Measurements from ENCODE around the gene TFCP2L1.

Gene TFCP2L1

DNA sequence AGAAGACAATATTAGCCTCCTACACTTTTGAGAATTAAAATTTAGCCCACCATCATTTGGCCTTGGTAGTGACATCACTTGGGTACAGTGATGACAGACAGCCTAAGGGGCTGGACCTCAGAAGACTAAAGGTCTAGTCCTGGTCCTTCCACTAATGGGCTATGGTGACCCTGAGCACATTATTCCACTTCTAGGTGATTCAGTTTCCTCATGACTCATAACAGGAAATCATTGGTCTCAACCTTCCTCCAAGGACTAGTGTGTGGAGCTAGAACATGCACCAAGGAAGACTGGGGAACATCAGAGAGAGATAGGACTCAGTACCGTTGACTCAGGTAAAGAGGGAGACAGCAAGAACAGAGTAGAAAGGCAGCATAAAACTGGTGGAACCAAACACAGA lies 64.0 kb downstream of the TFCP2L1 start:
- TF ChIP-seq, protein P1, sequence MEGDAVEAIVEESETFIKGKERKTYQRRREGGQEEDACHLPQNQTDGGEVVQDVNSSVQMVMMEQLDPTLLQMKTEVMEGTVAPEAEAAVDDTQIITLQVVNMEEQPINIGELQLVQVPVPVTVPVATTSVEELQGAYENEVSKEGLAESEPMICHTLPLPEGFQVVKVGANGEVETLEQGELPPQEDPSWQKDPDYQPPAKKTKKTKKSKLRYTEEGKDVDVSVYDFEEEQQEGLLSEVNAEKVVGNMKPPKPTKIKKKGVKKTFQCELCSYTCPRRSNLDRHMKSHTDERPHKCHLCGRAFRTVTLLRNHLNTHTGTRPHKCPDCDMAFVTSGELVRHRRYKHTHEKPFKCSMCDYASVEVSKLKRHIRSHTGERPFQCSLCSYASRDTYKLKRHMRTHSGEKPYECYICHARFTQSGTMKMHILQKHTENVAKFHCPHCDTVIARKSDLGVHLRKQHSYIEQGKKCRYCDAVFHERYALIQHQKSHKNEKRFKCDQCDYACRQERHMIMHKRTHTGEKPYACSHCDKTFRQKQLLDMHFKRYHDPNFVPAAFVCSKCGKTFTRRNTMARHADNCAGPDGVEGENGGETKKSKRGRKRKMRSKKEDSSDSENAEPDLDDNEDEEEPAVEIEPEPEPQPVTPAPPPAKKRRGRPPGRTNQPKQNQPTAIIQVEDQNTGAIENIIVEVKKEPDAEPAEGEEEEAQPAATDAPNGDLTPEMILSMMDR (IDR thresholded peaks at IDR 0.05; ENCODE audit: unreplicated experiment in 3 of 3): no peak
- H3K27ac Mint-ChIP-seq: peak overlapping the region in 1 of 3 experiments; percentile 56
- no peak overlapping the region for H3K4me3 Mint-ChIP-seq
- no peaks in the 10 kb centered on the region for H3K4me1 Mint-ChIP-seq
- H3K27me3 Mint-ChIP-seq (ENCODE audit: low read depth): peaks cover 4% of the 10 kb centered on the region
- H3K9me3 Mint-ChIP-seq: peaks cover 2% of the 10 kb centered on the region
- peaks cover 4% of the 10 kb centered on the region for H3K36me3 Mint-ChIP-seq (ENCODE audit: low read depth)

DNA sequence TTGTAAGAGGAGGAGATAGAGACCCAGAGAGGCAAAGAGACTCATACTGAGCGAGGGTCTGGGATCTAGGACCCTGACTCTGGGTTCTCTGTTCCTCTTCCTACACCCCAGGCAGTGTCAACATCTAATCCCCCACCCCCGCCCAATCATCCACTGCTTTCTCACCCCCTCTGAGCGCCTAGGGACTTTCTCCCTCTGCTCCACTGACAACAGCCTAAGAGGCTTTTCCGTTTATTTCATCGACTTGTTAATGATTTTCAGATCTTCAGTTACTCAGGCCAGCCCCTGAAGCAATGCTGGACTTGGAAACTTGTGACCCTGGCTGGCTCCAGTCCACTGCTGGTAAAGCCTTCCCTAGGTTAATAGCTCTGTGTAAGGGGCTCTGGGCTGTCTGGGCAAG lies 65.1 kb downstream of the TFCP2L1 start:
- TF ChIP-seq, protein P1 (IDR thresholded peaks at IDR 0.05; ENCODE audit: unreplicated experiment in 3 of 3): no peak
- Mint-ChIP-seq H3K9me3 (peaks cover 2% of the 10 kb centered on the region), H3K27me3 (ENCODE audit: low read depth) (peaks cover 9% of the 10 kb centered on the region), H3K36me3 (ENCODE audit: low read depth) (peaks cover 4% of the 10 kb centered on the region), H3K4me1 (no peaks in the 10 kb centered on the region), H3K4me3 (no peak overlapping the region), H3K27ac (no peak overlapping the region)

DNA sequence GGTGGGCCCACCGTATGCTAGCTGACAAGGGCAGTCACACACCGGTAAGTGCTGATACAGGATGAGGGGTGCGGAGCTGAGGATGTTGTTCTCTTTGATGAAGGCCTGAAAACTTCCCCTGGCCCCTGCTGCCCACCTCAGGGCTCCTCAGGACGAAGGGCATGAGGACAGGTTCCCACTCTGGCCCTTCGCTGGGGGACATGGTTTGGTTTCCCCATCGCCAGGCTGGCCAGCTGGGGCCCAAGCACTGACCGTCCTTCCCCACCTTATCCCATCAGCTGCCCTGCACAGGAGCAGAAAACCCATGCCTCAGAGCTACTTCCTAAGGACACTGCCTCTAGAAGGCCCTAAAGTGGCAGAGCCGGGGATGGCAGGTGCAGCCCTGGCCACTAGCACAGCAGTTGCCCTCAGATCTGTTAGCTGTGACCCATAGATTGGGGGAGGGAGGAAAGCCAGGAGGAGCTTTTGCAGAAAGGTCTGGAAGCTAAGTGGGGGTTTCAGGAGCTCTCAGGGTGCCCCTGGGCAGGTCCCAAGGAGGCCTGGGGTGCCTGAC lies 66.5 kb downstream of the TFCP2L1 start:
- Mint-ChIP-seq H3K4me3 (no peak overlapping the region), H3K9me3 (peaks cover 2% of the 10 kb centered on the region), H3K36me3 (ENCODE audit: low read depth) (peaks cover 4% of the 10 kb centered on the region), H3K27me3 (ENCODE audit: low read depth) (peaks cover 7% of the 10 kb centered on the region), H3K4me1 (no peaks in the 10 kb centered on the region), H3K27ac (no peak overlapping the region)
- TF ChIP-seq, protein P1 (IDR thresholded peaks at IDR 0.05; ENCODE audit: unreplicated experiment in 3 of 3): no peak

DNA sequence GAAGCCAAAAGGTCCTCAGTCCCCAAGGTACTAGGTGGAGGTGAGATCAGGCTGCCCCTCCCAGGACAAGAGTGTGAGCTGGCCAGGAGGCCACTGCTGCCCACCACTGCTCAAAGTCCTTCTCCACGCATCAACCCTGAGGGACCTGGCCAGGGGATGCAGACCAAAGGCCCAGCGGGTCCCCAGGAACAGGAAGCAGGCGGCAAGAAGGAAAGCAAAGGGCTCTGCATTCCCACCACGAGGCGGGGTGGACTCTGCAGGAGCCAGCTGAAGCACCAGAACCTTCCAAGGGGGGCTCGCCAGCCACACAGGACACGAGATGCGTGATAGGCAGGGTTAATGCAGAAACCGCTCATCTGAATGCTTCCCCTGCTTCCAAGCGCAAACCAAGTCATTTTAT lies 67.4 kb downstream of the TFCP2L1 start:
- H3K4me3 Mint-ChIP-seq: no peak overlapping the region
- TF ChIP-seq, protein P1 (IDR thresholded peaks at IDR 0.05; ENCODE audit: unreplicated experiment in 3 of 3): no peak
- H3K27me3 Mint-ChIP-seq (ENCODE audit: low read depth): peaks cover 6% of the 10 kb centered on the region
- H3K27ac Mint-ChIP-seq: no peak overlapping the region
- no peaks in the 10 kb centered on the region for H3K4me1 Mint-ChIP-seq
- peaks cover 4% of the 10 kb centered on the region for H3K36me3 Mint-ChIP-seq (ENCODE audit: low read depth)
- peaks cover 2% of the 10 kb centered on the region for H3K9me3 Mint-ChIP-seq

DNA sequence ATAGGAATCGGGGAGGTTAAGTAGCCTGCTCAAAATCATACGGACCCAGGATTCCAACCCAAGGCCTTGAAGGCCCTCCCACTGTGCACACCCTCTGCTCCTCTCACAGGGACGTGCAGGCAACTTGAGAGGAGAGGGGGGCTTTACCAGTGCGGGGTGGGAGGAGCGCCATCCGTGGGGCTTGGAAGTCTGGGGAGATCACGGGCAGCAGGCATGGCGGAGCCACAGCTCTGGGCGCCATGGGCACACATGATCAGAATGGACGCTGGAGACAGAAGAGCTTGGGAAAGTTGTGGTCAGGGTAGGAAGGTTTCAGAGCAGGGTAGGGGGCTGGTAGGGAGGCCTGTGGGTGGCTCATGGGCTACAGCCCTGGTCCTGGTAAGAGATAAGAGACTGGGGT lies 70.7 kb downstream of the TFCP2L1 start:
- TF ChIP-seq, protein P1 (IDR thresholded peaks at IDR 0.05; ENCODE audit: unreplicated experiment in 3 of 3): no peak
- H3K9me3 Mint-ChIP-seq: no peaks in the 10 kb centered on the region
- H3K36me3 Mint-ChIP-seq (ENCODE audit: low read depth): no peaks in the 10 kb centered on the region
- peak overlapping the region in 1 of 3 experiments; percentile 56 for H3K27ac Mint-ChIP-seq
- peaks cover 6% of the 10 kb centered on the region for H3K27me3 Mint-ChIP-seq (ENCODE audit: low read depth)
- H3K4me1 Mint-ChIP-seq: no peaks in the 10 kb centered on the region
- H3K4me3 Mint-ChIP-seq: no peak overlapping the region

DNA sequence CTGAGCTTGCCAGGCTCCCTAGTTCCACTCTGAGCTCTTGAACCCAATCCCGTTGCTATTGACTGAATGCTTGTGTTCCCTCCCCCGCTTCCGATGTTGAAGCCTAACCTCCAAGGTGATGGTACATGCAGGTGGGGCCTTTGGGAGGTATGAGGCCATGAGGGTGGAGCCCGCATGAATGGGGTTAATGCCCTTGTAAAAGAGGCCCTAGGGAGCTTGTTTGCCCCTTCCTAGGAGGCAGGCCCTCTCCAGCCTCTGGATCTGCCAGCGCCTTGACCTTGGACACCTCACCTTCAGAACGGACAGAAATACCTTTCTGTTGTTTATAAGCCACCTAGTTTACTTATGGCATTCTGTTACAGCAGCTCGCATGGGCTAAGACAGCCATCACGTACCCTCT lies 71.6 kb downstream of the TFCP2L1 start:
- no peaks in the 10 kb centered on the region for H3K9me3 Mint-ChIP-seq
- H3K27me3 Mint-ChIP-seq (ENCODE audit: low read depth): peaks cover 6% of the 10 kb centered on the region
- no peak overlapping the region for H3K4me3 Mint-ChIP-seq
- no peaks in the 10 kb centered on the region for H3K36me3 Mint-ChIP-seq (ENCODE audit: low read depth)
- H3K4me1 Mint-ChIP-seq: no peaks in the 10 kb centered on the region
- TF ChIP-seq, protein P1 (IDR thresholded peaks at IDR 0.05; ENCODE audit: unreplicated experiment in 3 of 3): no peak
- peak overlapping the region in 1 of 3 experiments; percentile 56 for H3K27ac Mint-ChIP-seq

All from nephron (organoid).